GM21526 (cell line): Measurements from ENCODE around the gene OR2V2.
"Not testable (repeated sequence)": the region's sequence is repeated elsewhere in the genome, so short reads cannot be mapped to it uniquely, and the experiment has no call there.

ENCODE experiments used
- ATAC-seq: cut with Tn5 transposase; IDR thresholded peaks from one replicate; pipeline ENCODE4 v1.9.1; 2021; ENCODE audit warnings: moderate library complexity; ENCODE audit not compliant: unreplicated experiment, low FRiP score

OR2V2 gene, protein sequence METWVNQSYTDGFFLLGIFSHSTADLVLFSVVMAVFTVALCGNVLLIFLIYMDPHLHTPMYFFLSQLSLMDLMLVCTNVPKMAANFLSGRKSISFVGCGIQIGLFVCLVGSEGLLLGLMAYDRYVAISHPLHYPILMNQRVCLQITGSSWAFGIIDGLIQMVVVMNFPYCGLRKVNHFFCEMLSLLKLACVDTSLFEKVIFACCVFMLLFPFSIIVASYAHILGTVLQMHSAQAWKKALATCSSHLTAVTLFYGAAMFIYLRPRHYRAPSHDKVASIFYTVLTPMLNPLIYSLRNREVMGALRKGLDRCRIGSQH

DNA sequence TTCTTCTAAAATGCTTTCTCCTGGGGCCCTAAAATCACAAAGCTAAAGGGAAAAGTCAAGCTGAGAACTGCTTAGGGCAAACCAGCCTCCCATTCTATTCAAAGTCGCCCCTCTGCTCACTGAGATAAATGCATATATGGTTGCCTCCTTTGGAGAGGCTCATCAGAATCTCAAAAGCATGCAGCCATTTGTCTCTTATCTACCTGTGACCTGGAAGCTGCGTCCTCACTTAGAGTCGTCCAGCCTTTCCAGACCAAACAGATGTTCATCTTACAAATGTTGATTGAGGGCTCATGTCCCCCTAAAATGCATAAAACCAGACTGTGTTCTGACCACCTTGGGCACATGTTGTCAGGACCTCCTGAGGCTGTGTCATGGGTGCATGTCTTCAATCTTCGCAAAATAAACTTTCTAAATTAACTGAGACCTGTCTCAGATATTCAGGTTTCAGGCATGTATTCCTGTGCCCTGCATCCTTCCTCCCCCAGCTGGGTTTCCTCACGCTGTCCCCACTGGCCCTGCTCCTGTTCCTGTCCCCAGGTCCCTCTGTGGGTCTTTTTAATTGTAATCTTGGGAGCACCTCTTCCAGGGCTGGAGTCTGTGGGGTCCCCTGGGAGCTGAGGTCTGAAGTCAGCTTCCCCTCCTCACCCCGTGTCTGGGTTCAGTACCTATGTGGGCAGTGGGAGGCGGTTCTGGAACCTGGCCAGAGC lies at the start of gene OR2V2:
TSS of gene OR2V2 (plus strand) at position 660 of the 710 bp plus-strand sequence. CDS start 7,357 bp downstream, outside the sequence.
- ATAC-seq: not testable (repeated sequence)

DNA sequence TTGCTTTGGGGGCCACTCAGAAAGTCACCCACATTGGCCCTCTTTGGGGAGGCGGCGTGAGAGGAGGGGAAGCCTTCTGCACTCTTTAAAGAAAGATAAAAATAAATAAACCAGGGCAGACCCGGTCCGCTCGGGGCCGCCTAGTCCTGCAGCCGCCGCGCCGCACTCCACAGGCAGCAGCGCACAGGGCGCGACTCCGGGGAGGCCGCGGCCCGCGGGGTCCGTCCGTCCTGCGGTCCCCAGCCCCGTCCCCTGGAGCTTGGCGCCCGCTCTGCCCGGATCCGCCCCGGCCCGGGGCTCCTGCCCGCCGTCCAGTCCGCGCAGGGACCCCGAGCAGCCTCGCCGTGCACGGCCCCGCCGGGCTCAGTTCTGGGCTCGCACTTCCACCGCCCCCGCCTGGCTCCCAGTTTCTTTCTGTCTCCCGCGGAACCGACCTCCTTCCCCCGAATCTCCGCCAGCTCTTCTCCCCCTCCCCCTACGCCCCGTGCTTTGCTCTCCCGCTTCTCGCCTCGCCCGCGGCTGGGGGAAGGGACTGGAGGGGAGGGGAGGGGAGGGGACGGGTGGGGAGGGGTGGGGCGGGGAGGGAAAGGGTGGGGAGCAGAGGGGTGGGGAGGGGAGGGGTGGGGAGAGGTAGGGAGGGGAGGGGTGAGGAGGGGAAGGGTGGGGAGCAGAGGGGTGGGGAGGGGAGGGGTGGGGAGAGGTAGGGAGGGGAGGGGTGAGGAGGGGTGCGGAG lies 49.5 kb upstream of the OR2V2 start:
- not testable (repeated sequence) for ATAC-seq

DNA sequence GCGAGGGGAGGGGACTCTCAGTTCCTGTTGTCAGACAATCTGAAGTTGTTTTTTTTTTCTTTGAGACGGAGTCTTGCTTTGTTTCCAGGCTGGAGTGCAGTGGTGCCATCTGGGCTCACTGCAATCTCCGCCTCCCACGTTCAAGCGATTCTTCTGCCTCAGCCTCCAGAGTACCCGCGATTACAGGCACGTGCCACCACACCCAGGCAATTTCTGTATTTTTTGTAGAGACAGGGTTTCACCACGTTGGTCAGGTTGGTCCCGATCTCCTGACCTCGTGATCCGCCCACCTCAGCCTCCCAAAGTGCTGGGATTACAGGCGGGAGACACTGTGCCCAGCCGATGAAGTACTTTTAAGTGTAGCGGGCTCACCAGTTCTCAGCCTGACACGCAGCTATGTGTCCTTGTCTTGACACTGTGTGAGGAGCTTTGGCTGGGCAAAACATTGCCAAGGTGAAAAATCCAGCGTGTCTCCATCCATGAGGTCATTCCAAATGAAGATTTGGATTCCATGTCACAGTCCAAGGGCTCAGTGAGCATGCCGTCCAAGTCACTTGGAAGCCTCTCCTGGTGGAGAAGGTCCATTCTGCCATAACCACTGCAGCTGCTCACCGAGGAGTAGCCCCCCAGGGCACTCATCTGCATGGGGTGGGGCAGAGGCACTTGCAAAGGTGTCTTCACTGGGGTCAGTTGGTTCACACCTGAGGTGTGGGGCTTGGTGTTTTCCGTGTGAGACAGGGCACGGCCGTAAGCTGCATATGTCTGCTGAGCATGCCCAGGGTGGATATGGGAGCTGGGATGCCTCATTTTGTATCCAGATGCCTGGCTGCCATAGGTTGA lies 48.4 kb upstream of the OR2V2 start:
- ATAC-seq: no peak

DNA sequence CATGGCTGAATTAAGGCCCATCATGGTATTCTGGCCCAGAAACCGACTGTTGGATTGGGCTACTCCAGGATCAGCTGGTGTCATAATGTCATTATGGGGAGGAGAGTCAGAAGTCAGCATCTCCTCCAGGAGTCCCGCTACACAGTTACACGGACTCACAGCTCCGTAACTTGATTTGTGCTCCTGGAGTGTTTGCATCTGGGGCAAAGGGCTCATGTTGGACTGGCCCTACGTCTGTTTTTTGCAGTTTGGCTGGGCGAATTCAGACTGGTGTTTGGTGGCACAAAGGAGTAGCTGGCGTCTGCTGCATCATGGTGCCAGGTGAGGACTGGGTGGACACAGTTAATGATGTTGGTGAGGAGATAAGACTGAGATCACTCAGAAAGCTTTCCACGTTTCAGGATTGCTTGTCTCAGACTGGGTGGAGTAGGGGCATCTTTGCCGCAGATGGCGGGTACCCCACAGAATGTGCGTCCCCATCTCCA lies 47.7 kb upstream of the OR2V2 start:
- ATAC-seq: no peak

DNA sequence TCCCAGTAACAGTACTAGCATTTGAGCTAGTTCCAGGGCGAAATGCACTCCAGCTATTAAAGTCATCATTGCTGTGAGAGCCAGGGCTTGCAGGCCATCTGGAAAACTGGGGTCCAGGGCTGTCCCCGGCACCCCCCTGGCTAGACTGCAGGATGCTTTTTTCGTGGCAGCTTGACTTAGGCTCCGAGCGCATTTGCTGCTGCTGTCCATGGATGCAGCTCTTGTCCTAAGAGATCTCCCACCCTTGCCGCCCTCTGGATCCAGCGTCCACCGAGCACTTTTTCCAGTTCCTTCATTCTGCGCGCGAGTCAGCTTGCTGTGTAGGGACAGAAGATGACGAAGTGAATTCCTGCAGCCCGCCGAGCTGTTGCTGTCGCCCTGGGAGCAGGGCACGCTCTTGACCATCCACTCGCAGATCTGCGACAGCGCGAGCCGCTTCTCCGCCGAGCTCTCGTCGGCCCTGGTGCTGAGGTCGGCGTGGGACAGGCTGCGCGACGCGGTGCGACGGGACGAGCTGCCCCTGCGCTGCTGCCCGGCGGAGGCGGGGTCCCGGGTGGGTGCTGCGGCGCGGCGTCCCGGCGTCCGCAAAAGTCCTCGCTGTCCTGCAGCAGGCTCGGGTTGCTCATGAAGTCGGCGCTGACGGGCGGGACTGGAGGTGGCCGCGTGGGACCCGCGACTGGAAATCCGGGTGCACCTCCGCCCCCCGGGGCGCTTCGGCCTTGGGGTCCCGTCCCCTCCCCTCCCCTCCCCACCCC lies 47.1 kb upstream of the OR2V2 start:
- ATAC-seq: no peak

DNA sequence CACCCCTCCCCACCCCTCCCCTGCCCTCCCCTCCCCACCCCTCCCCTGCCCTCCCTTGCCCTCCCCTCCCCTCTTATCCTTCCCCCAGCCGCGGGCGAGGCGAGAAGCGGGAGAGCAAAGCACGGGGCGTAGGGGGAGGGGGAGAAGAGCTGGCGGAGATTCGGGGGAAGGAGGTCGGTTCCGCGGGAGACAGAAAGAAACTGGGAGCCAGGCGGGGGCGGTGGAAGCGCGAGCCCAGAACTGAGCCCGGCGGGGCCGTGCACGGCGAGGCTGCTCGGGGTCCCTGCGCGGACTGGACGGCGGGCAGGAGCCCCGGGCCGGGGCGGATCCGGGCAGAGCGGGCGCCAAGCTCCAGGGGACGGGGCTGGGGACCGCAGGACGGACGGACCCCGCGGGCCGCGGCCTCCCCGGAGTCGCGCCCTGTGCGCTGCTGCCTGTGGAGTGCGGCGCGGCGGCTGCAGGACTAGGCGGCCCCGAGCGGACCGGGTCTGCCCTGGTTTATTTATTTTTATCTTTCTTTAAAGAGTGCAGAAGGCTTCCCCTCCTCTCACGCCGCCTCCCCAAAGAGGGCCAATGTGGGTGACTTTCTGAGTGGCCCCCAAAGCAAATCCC lies 46.2 kb upstream of the OR2V2 start:
- not testable (repeated sequence) for ATAC-seq

DNA sequence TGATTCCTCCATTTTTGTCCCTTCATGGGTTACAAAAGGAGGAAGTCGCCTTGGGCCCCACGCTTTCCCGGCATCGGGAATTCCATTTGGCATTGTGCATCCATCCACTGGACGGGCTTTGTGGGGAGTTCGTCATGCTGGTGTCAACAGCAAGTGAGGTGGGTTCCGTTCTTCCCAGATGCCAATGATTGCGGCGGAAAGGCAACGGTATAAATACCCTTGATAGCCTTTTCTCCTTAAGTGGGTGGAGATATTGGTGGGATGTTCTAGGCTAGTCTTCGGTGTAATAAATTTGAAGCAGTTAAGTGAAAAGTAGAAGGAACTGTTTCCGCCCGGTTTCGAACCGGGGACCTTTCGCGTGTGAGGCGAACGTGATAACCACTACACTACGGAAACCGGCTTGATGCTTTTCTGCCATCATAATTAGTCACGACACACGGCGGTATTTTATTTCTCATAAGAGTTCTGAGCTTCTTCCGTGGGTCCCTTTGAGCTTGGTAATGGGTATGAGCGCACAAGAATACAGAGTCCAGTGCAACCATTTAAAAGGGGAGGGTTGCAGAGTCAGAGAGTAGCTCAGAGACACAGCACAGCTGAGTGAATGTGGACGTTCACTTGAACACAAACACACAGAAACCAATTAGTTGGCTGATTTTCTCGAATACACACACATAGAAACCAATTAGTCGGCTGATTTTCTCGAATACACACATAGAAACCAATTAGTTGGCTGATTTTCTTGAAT lies 45.3 kb upstream of the OR2V2 start:
- ATAC-seq: not testable (repeated sequence)

DNA sequence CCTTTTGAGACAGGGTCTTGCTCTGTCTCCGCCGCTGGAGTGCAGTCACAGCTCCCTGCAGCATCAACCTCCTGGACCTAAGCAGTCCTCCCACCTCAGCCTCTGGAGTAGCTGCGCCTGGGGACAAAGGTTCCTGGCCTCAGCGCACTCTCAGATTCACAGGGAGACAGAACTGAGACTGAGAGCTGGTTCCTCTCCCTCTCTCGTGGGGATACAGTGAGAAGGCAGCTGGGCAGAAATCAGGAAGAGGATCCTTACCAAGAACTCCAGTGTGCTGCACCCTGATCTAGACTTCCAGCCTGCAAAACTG lies 43.2 kb upstream of the OR2V2 start:
- not testable (repeated sequence) for ATAC-seq

DNA sequence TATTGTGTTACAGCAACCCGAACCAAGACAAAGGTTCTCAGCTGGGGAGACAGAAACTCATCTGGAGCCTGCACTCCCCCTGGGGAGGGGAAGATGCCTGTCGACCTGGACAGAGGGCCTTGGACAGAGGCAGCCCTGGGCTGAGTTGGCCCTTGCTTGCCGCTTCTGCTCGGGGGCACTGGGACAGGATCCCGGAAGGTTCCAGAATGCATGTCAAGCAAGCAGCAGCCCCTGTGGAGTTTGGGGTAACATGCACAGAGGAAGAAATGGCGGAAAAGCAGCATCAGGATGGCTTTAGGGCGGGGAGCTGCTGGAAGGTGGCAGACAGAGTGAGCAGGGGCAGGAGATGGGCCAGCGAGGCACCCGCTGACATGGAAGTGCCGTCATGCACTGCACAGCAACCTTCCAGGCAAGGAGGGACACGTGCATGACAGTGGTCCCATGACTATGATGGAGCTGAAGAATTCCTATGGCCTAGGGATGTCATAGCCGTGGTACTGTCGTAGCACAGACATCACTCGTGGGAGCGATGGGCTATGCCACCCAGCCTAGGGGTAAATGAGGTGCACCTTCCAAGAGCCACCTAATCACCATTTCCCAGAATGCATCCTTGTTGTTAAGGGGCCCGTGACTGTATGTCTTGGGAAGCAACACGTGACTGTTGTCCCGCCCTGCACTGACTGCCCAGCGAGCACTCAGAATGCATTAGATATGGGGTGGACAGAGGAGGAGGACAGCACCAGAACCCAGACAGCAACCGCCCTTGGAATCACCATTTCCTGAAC lies 42.6 kb upstream of the OR2V2 start:
- ATAC-seq: not testable (repeated sequence)

DNA sequence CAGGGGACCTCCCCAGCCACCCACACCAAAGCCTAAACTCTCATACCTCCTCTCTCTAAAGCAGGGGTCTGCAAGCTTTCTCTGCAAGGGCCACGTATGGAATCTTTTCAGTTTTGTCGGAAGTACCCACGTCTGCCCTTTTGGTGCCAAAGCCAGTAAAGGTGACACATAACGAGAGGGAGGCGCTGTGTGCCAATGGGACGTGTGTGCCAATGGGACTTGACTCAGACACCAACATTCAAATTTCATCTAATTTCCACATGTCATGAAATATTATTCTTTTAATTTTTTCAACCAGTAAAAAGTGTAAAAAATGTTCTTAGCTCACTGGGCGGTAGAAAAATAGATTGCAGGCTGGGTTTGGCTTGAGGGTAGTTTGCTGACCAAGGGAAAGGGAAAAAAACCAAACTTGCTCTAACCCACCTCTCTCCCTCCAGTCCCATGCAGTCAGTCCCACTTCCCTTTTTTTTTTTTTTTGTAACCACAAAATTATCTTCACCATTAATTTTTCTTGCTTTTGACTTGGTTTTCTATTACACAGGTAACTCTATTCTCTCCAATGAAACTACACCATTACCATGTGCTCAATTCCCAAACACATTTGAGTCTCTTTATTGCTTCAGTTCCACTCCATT lies 41.9 kb upstream of the OR2V2 start:
- no peak for ATAC-seq

DNA sequence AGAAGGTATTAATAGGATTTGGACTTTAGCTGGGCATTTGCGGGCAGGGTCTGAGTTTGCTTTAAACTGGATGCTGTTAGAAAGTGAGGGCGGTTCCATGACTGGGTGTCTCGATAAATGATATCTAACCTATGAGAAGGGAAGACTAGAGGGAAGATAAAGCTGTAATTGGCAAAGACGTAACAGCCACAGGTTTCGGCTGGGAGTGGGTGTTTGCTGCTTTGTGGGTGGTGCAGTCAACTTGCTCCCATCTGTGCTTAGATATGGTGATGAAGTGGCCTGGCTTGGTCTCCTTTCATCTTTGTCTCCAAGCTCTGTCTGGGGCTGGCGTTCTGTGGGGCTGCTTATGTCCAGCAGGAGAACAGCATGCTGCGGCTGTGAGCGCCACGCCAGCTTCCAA lies 39.7 kb upstream of the OR2V2 start:
- no peak for ATAC-seq

DNA sequence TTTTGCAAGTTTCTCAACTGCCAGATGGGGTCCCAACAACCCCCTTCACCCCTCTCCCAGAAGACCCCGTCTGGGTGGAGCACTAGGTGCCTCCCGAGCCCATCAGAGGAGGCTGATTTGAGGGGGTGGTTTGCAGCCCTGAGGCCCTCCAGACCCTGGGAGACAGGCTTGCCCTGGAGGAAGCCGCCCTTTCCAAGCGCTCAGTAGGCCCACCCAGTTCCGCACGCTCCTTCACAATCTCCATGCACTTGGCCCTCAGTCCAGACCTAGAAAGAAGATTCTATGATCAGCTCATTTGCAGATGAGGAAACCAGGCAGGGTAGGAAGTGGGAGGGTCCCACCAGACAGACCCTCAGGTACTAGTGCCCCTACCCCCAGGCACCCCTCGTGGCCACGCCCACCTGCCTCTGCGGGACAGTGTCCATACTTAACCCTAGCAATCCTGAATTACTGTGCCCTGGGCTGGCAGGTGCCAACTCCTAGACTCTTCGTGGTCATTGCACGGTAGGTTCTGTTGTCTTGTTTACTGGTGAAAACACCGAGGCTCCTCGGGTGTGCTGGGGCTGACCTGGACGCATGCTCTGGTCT lies 38.7 kb upstream of the OR2V2 start:
- no peak for ATAC-seq

DNA sequence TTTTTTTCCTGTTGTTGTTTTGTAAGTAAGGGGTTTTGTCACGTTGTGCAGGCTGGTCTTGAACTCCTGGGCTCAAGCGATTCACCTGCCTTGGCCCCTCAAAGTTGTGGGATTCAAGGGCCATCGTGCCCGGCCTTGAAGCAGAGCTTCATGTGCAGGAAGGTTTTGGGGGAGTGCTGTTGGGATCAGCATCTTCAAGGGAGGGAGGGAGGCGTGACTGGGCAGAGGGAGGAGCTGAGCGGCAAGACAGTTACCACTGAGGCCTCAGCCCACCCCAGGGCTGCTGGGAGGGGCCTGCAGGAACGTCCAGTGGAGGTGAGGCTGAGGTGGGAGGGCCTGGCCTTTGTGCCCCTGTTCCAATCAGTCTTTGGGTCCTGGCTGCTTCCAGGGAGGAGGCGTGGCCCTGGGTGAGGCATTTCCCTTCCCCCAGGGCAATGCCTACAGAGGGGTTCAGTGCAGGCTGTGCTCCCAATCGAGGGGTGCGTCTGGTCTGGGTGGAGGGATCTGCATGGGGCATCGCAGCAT lies 37.8 kb upstream of the OR2V2 start:
- ATAC-seq: no peak

DNA sequence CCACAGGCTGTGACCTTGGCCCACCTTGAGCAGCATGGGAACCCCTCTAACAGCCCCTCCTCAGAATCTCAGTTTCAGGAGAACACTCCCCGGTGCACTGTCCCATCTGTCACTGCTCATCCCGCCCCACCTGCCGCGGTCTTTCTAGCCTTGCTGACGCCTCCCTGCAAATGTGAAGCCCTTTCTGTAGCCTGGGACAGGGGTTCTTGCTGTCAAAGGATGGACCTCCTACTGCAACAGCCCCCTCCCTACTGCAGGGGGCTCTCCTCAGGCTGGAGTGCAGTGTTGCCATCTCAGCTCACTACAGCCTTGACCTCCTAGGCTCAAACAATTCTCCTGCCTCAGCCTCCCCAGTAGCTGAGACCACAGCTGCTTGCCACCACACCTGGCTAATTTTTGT lies 36.4 kb upstream of the OR2V2 start:
- ATAC-seq: no peak

DNA sequence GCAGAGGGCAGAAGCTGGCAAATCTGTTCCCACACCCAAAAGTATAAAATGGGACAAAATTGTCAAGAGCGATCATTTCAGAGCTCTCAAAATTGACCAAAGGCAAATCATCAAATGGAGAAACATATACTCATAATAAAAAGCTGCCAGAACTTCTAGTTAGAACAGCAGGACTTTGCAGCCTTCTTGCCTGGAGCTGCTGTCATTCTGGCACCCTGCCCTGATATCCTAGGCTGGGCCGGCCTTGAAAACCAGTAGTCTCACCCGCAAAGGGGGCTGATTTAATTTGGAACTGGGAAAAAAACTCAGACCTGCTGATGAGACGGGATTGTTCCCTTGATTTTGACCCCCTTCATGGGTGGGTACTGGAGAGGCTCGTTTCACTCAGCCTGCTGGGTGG lies 34.9 kb upstream of the OR2V2 start:
- ATAC-seq: no peak

DNA sequence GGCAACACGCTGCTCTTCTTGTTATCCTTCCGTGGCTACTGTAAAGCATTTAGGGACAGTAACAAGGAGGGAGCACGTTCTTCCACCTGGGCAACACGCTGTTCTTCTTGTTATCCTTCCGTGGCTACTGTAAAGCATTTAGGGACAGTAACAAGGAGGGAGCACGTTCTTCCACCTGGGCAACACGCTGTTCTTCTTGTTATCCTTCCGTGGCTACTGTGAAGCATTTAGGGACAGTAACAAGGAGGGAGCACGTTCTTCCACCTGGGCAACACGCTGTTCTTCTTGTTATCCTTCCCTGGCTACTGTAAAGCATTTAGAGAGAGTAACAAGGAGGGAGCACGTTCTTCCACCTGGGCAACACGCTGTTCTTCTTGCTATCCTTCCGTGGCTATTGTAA lies 33.8 kb upstream of the OR2V2 start:
- ATAC-seq: not testable (repeated sequence)

DNA sequence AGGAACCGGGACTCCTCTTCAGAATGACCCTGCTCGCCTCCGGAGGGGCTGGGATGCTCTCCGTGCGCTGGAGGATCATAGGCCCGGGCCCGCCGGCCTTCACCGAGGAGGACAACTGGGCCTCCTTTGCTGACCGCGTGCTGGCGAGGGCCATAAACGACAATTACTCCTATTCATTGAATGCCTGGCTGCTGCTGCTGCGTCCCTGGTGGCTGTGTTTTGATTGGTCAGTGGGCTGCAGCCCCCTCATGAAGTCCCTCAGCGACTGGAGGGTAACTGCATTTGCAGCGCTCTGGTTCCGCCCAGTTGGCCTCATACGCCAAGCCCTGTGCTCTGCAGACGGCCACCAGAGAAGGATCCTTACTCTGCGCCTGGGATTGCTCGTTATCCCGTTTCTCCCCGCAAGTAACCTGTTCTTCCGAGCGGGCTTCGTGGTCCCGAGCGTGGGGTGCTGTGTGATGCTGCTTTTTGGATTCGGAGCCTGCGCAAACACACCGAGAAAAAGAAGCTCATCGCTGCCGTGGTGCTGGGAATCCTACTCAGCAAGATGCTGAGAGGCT lies 33.0 kb upstream of the OR2V2 start:
- no peak for ATAC-seq
